NCI-H2081 treated with DMSO at 0.1 percent for 48 hours (cell line): ENCODE results near the gene DLL1.
"Not testable (repeated sequence)": the region's sequence is repeated elsewhere in the genome, so short reads cannot be mapped to it uniquely, and the experiment has no call there.

Source experiments
- DNase-seq: peaks from one replicate; lab custom pipeline; 2025; lab: John Stamatoyannopoulos, UW

The DLL1 gene

GRCh38 chr6:170290296-170291128, at the start of gene DLL1:
Gene DLL1 (minus strand): TSS chr6:170291078. CDS start chr6:170290139, 939 bp downstream.
- no peak for DNase-seq

- DNase-seq: not testable (repeated sequence)
Observed at GRCh38 chr6:170335199-170335598, 44.3 kb upstream of the DLL1 start.

GRCh38 chr6:170329321-170329720, 38.4 kb upstream of the DLL1 start:
- DNase-seq: no peak

- no peak for DNase-seq
Observed at GRCh38 chr6:170317718-170318117, 26.8 kb upstream of the DLL1 start.

- no peak for DNase-seq
Observed at GRCh38 chr6:170317076-170317475, 26.2 kb upstream of the DLL1 start.

GRCh38 chr6:170316071-170316470, 25.2 kb upstream of the DLL1 start:
- DNase-seq: no peak

- no peak for DNase-seq
Observed at GRCh38 chr6:170314983-170315382, 24.1 kb upstream of the DLL1 start.

- DNase-seq: no peak
Observed at GRCh38 chr6:170313716-170314295, 22.9 kb upstream of the DLL1 start.

- DNase-seq: no peak
Observed at GRCh38 chr6:170312876-170313275, 22.0 kb upstream of the DLL1 start.

- DNase-seq: no peak
Observed at GRCh38 chr6:170311696-170312095, 20.8 kb upstream of the DLL1 start.

- DNase-seq: no peak
Observed at GRCh38 chr6:170308761-170309160, 17.9 kb upstream of the DLL1 start.

- DNase-seq: no peak
Observed at GRCh38 chr6:170307080-170307545, 16.2 kb upstream of the DLL1 start.

GRCh38 chr6:170306324-170307079, 15.6 kb upstream of the DLL1 start, which contains the start of gene FAM120B:
Gene FAM120B (plus strand): TSS chr6:170306758. CDS start chr6:170317391, 10,633 bp downstream.
- peak; percentile 35 for DNase-seq

GRCh38 chr6:170305805-170306323, 15.0 kb upstream of the DLL1 start:
- no peak for DNase-seq

- DNase-seq: no peak
Observed at GRCh38 chr6:170301184-170301583, 10.3 kb upstream of the DLL1 start.

GRCh38 chr6:170298688-170299087, 7.8 kb upstream of the DLL1 start:
- DNase-seq: no peak

- no peak for DNase-seq
Observed at GRCh38 chr6:170297576-170298330, 6.9 kb upstream of the DLL1 start.

- DNase-seq: no peak
Observed at GRCh38 chr6:170296746-170297575, 6.1 kb upstream of the DLL1 start.

- no peak for DNase-seq
Observed at GRCh38 chr6:170296423-170296745, 5.5 kb upstream of the DLL1 start.

GRCh38 chr6:170295510-170296422, 4.9 kb upstream of the DLL1 start:
- no peak for DNase-seq
